Astrocyte (in vitro differentiated cells and primary cell): ENCODE measurements around the gene PAIP2. TPM values are rescaled to one million over a fixed set of nuclear protein-coding genes. Genes with fewer than 3 reads are reported as not detected.
"Not testable (repeated sequence)": the region's sequence is repeated elsewhere in the genome, so short reads cannot be mapped to it uniquely, and the experiment has no call there.

Experiments used
- DNase-seq: peaks from one replicate; pipeline ENCODE4 v3.0.0-alpha.2; 2010; ENCODE audit warnings: low read depth
- FAIRE-seq: peaks from 2 replicates; lab custom pipeline; 2011; peaks lifted over from hg19 to GRCh38; lab: Jason Lieb, UNC
- H2AFZ ChIP-seq: 2 replicates; pipeline ENCODE4 v1.6.0; 2012; ENCODE audit warnings: low read depth, low read length, inconsistent platforms
- H3K27ac ChIP-seq: 2 replicates; pipeline ENCODE4 v1.5.1; 2011; ENCODE audit warnings: low read depth, low read length, inconsistent platforms
- H3K27me3 ChIP-seq: 2 replicates; pipeline ENCODE4 v1.6.0; 2011; ENCODE audit warnings: low read length, inconsistent platforms; ENCODE audit not compliant: insufficient read depth
- H3K36me3 ChIP-seq: 2 replicates; pipeline ENCODE4 v1.5.1; 2011; ENCODE audit warnings: low read length, inconsistent platforms; ENCODE audit not compliant: insufficient read depth
- H3K4me1 ChIP-seq: 2 replicates; pipeline ENCODE4 v1.5.1; 2011; ENCODE audit warnings: low read length, inconsistent platforms; ENCODE audit not compliant: insufficient read depth
- H3K4me2 ChIP-seq: 2 replicates; pipeline ENCODE4 v1.6.0; 2012; ENCODE audit warnings: low read length, inconsistent platforms
- H3K4me3 ChIP-seq: 2 replicates; pipeline ENCODE4 v1.5.1; 2011; ENCODE audit warnings: low read depth, mild to moderate bottlenecking, low read length, inconsistent platforms; ENCODE audit not compliant: insufficient read depth
- H3K79me2 ChIP-seq: 2 replicates; pipeline ENCODE4 v1.6.0; 2012; ENCODE audit warnings: mild to moderate bottlenecking, low read length, inconsistent platforms; ENCODE audit not compliant: insufficient read depth
- H3K9ac ChIP-seq: 2 replicates; pipeline ENCODE4 v1.6.0; 2012; ENCODE audit warnings: mild to moderate bottlenecking, low read length, inconsistent platforms
- H3K9me3 ChIP-seq: 2 replicates; pipeline ENCODE4 v1.5.1; 2012; ENCODE audit warnings: low read depth, mild to moderate bottlenecking, low read length, inconsistent platforms; ENCODE audit not compliant: insufficient read depth
- H4K20me1 ChIP-seq: 2 replicates; pipeline ENCODE4 v1.6.0; 2012; ENCODE audit warnings: low read length, inconsistent platforms; ENCODE audit not compliant: insufficient read depth
- H3K27ac Mint-ChIP-seq: one replicate; pipeline ENCODE4 v1.8.0; 2021; ENCODE audit warnings: mild to moderate bottlenecking, mixed read lengths; ENCODE audit not compliant: unreplicated experiment
- H3K27me3 Mint-ChIP-seq: one replicate; pipeline ENCODE4 v1.8.0; 2021; ENCODE audit warnings: low read depth, mixed read lengths; ENCODE audit not compliant: unreplicated experiment
- H3K36me3 Mint-ChIP-seq: one replicate; pipeline ENCODE4 v1.8.0; 2021; ENCODE audit warnings: low read depth, mixed read lengths; ENCODE audit not compliant: unreplicated experiment
- H3K4me1 Mint-ChIP-seq: one replicate; pipeline ENCODE4 v1.8.0; 2021; ENCODE audit warnings: low read depth, mixed read lengths; ENCODE audit not compliant: unreplicated experiment
- H3K4me3 Mint-ChIP-seq: one replicate; pipeline ENCODE4 v1.8.0; 2021; ENCODE audit warnings: mild to moderate bottlenecking, moderate library complexity, mixed read lengths; ENCODE audit not compliant: unreplicated experiment
- H3K9me3 Mint-ChIP-seq: one replicate; pipeline ENCODE4 v1.8.0; 2021; ENCODE audit warnings: mild to moderate bottlenecking, mixed read lengths; ENCODE audit not compliant: unreplicated experiment
- EZH2 ChIP-seq: IDR thresholded peaks from 2 replicates; pipeline ENCODE4 v1.6.1; 2012; ENCODE audit warnings: mild to moderate bottlenecking, low read length, inconsistent platforms; ENCODE audit not compliant: insufficient read depth
- total RNA-seq: library from RNA; stranded (reverse); gene quantifications from 2 replicates; pipeline ENCODE4 v1.2.1, GENCODE V29; 2021
- TF ChIP-seq, protein P1 (sequence below): IDR thresholded peaks from 2 replicates; pipeline ENCODE4 v1.5.1; 2011; ENCODE audit warnings: low read depth, mild to moderate bottlenecking, inconsistent platforms, low read length, moderate library complexity; ENCODE audit not compliant: insufficient read depth

Gene PAIP2
- total RNA-seq, 1 donor from 2014 or later: 75.3 TPM

DNA sequence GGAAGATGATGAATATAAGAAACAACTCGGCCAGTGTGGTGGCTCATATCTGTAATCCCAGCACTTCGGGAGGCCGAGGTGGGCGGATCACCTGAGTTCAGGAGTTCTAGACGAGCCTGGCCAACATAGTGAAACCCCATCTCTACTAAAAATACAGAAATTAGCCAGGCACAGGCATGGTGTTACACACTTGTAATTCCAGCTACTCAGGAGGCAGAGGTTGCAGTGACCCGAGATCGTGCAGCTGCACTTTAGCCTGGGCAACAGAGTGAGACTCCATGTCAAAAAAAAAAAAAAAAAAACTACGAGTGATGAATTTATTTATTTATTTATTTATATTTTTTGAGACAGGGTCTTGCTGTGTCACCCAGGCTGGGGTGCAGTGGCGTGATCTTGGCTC is 6.2 kb downstream of the PAIP2 start:
- H3K36me3 ChIP-seq, H3K27me3 Mint-ChIP-seq, H3K4me2 ChIP-seq, H3K9ac ChIP-seq, H2AFZ ChIP-seq, H3K4me1 ChIP-seq, FAIRE-seq, DNase-seq, H3K27ac ChIP-seq, H3K4me3 Mint-ChIP-seq, H3K4me3 ChIP-seq, H3K27ac Mint-ChIP-seq, H3K9me3 ChIP-seq, H3K36me3 Mint-ChIP-seq, H3K9me3 Mint-ChIP-seq, H3K27me3 ChIP-seq: not testable (repeated sequence)
- peaks cover 88% of the 10 kb centered on the region for H4K20me1 ChIP-seq
- H3K79me2 ChIP-seq: peaks cover 100% of the 10 kb centered on the region
- H3K4me1 Mint-ChIP-seq: peaks cover 12% of the 10 kb centered on the region

DNA sequence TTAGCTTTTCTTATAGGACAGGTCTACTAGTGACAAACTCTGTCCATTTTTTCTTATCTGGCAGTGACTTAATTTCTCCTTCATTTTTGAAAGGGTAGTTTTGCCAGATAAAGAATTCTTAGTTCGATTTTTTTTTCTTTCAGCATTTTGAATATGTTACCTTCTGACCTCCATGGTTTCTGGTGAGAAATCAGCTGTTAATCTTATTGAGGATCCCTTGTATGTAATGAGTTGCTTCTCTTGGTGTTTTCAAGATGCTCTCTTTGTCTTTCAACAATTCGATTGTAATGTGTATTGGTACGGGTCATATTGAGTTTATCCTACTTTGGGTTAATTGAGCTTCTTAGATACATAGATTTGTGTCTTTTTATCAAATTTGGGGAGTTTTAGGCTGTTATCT is 12.5 kb downstream of the PAIP2 start:
- Mint-ChIP-seq H3K4me1 (peaks cover 4% of the 10 kb centered on the region), H3K4me3 (no peak overlapping the region), H3K27me3 (no peaks in the 10 kb centered on the region), H3K36me3 (peaks cover 18% of the 10 kb centered on the region), H3K27ac (no peak overlapping the region), H3K9me3 (no peaks in the 10 kb centered on the region)
- H3K9ac ChIP-seq: no peak overlapping the region
- no peak for TF ChIP-seq EZH2
- TF ChIP-seq, protein P1, sequence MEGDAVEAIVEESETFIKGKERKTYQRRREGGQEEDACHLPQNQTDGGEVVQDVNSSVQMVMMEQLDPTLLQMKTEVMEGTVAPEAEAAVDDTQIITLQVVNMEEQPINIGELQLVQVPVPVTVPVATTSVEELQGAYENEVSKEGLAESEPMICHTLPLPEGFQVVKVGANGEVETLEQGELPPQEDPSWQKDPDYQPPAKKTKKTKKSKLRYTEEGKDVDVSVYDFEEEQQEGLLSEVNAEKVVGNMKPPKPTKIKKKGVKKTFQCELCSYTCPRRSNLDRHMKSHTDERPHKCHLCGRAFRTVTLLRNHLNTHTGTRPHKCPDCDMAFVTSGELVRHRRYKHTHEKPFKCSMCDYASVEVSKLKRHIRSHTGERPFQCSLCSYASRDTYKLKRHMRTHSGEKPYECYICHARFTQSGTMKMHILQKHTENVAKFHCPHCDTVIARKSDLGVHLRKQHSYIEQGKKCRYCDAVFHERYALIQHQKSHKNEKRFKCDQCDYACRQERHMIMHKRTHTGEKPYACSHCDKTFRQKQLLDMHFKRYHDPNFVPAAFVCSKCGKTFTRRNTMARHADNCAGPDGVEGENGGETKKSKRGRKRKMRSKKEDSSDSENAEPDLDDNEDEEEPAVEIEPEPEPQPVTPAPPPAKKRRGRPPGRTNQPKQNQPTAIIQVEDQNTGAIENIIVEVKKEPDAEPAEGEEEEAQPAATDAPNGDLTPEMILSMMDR: no peak
- H2AFZ ChIP-seq: no peak overlapping the region
- DNase-seq (no peak), FAIRE-seq (no peak)
- H3K4me1 ChIP-seq: no peaks in the 10 kb centered on the region
- peaks cover 99% of the 10 kb centered on the region for H3K79me2 ChIP-seq
- peaks cover 3% of the 10 kb centered on the region for H3K36me3 ChIP-seq
- no peak overlapping the region for H3K4me3 ChIP-seq
- peaks cover 99% of the 10 kb centered on the region for H4K20me1 ChIP-seq
- H3K27ac ChIP-seq: no peak overlapping the region
- no peak overlapping the region for H3K4me2 ChIP-seq
- H3K27me3 ChIP-seq: no peaks in the 10 kb centered on the region
- no peaks in the 10 kb centered on the region for H3K9me3 ChIP-seq

DNA sequence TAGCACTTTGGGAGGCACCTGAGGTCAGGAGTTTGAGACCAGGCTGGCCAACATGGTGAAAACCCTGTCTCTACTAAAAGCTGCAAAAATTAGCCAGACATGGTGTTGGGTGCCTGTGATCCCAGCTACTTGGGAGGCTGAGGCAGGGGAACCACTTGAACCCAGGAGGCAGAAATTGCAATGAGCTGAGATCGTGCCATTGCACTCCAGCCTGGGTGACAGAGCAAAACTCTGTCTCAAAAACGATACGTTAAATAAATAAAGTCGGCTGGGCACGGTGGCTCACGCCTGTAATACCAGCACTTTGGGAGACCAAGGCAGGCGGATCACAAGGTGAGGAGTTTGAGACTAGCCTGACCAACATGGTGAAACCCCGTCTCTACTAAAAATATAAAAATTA is 14.2 kb downstream of the PAIP2 start:
- not testable (repeated sequence) for H3K9me3 ChIP-seq, H3K9ac ChIP-seq, H3K36me3 ChIP-seq, FAIRE-seq, H2AFZ ChIP-seq, H3K27me3 ChIP-seq, H3K27ac ChIP-seq, H3K4me1 ChIP-seq, H3K9me3 Mint-ChIP-seq, H3K27me3 Mint-ChIP-seq, H3K27ac Mint-ChIP-seq, H3K4me3 ChIP-seq, DNase-seq, H3K4me1 Mint-ChIP-seq, H3K4me3 Mint-ChIP-seq, H3K4me2 ChIP-seq
- peaks cover 18% of the 10 kb centered on the region for H3K36me3 Mint-ChIP-seq
- peaks cover 99% of the 10 kb centered on the region for H3K79me2 ChIP-seq
- H4K20me1 ChIP-seq: peaks cover 100% of the 10 kb centered on the region

DNA sequence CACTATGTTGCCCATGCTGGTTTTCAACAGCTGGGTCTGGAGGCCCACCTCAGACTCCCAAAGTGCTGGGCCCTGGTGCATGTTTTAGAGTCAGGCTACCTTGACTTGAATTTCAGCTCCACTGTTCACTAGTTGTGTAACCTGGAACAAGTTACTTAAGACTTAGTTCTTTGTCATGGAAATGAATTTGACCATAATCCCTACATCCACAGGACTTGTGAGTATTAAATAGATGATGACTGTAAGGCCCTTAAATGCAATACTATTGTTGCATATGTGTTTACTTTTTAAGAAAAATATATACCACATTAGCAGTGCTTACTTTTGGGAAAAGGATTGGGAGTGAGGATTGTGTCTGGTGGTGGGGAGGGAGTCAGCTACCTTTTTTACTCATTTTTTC is 16.4 kb downstream of the PAIP2 start:
- no peaks in the 10 kb centered on the region for H3K9me3 Mint-ChIP-seq
- Histone ChIP-seq H3K4me1 (no peaks in the 10 kb centered on the region), H3K27me3 (no peaks in the 10 kb centered on the region), H3K4me3 (no peak overlapping the region), H3K9me3 (no peaks in the 10 kb centered on the region), H3K36me3 (no peaks in the 10 kb centered on the region), H3K4me2 (no peak overlapping the region), H3K9ac (no peak overlapping the region), H3K27ac (no peak overlapping the region), H2AFZ (no peak overlapping the region), H3K79me2 (peaks cover 96% of the 10 kb centered on the region), H4K20me1 (peaks cover 95% of the 10 kb centered on the region)
- H3K4me1 Mint-ChIP-seq: peaks cover 4% of the 10 kb centered on the region
- peaks cover 18% of the 10 kb centered on the region for H3K36me3 Mint-ChIP-seq
- no peak for FAIRE-seq
- H3K4me3 Mint-ChIP-seq: no peak overlapping the region
- no peaks in the 10 kb centered on the region for H3K27me3 Mint-ChIP-seq
- no peak overlapping the region for H3K27ac Mint-ChIP-seq
- TF ChIP-seq, protein P1: no peak
- TF ChIP-seq EZH2: no peak
- no peak for DNase-seq
